HG02763 (cell line): ENCODE data around the gene NRP2.

ENCODE experiments used
- ATAC-seq: cut with Tn5 transposase; IDR thresholded peaks from one replicate; pipeline ENCODE4 v1.9.1; 2021; ENCODE audit warnings: mild to moderate bottlenecking, moderate library complexity; ENCODE audit not compliant: unreplicated experiment

The NRP2 gene

DNA sequence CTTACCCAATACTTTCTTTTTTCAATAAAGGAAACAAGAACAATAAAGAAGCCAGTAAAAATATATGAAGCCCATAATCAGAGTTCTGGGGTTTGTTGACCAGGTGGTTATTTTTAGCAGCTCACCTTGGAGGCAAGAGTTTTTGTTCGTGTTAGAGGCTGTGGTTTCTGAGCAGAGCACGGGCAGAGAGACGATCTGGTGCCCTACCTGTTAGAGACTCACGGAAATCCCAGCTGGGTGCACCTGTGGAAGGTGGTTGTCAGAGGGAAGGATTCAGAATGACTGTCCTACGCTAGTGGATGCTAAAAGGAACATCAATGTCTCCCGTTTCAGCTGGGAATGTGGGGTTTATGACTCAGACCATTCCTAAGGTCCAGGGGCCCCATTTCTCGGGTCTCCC lies 87.6 kb downstream of the NRP2 start:
- ATAC-seq: no peak

- no peak for ATAC-seq
Measured at GRCh38 chr2:205770577-205770976, 88.3 kb downstream of the NRP2 start.

DNA sequence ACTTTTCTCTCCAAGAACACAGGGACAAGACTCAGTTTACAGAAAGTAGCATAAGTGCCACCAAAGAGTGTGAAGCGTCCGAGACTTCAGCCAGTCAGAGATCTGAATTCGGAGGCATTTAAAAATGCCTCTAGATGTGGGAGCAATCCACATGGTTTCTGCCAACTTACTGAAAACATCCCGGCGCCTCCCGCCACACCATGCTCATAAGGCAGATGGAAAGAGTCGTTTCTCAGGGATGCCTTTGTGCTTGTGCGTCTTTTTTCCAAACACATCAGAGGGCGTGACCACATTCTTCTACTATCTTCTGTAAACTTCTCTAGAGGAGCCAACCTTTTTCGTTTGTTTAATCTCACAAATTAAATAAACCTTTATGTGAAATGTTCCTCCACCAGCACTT lies 88.7 kb downstream of the NRP2 start:
- no peak for ATAC-seq

DNA sequence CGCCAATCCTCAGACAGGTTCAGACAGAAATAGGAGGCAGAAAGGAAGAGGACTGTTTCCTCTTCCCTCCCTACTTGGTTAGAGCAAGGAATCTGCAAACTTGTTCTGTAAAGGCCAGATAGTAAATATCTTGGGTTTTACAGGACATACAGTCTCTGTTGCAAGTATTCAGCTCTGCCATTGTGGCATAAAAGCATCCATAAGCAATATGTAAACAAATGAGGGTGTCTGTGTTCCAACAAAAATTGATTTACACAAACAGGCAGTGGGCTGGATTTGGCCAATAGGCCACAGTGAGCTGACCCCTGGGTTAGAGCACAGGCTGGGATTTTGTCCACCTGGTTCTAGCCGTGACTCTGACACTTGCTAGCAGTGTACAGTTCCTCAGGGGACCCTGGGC lies 89.4 kb downstream of the NRP2 start:
- ATAC-seq: no peak

DNA sequence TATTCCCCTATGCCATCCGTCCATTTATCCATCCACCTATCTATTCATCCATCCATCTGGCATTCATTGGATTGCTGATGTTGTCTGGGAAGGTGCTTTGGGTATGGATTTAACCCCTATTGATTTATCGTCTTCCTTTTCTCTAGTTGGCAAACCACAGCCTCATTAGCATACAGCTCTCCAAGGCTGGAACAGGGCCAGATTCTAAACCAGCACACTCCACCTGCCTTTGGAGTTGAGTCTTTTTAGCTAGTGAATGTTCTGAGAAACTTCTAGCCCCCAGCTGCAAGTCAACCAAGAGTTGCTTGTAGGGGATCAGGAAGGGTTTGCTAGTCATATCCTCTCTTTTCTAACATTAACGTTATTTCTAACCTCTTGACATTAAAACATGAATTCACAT lies 90.7 kb downstream of the NRP2 start:
- no peak for ATAC-seq

- no peak for ATAC-seq
Measured at GRCh38 chr2:205773989-205774388, 91.7 kb downstream of the NRP2 start.

- ATAC-seq: no peak
Measured at GRCh38 chr2:205775097-205775877, 93.0 kb downstream of the NRP2 start.

- no peak for ATAC-seq
Measured at GRCh38 chr2:205776139-205776538, 93.8 kb downstream of the NRP2 start.

GRCh38 chr2:205776720-205777119 lies 94.4 kb downstream of the NRP2 start:
- no peak for ATAC-seq

- ATAC-seq: no peak
Measured at GRCh38 chr2:205778356-205778755, 96.1 kb downstream of the NRP2 start.

- ATAC-seq: no peak
Measured at GRCh38 chr2:205780645-205781044, 98.3 kb downstream of the NRP2 start.

DNA sequence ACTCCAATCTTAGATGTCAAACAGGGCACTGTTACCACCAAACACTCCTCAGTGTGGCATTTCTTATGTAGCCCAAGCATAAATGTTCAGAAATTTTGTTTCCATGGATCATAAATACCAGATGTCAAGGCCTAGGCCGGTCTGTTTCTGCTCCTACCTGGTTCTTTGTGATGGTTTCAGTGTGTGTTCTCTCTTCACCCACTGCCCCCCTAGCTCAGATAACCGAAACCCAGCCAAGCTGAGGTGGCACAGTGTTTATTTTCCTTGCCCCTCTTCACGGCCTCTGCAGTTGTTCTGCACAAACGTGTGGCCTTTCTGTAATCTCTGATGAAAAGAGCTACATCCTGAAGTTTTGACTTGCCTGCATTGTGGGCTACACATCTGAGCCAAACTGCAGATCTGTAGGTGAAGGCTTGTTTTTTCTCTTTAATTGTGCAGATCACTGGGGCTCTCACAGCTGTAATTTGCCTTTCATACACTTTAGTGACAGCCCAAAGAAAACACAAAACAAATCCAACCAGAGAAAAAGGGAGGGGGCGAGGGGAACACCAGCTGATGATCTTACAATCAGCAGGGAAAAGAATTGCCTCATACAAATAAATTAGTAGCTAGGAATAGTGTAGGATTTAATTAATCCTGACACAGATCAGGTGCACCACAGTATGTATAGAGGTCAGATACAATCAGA lies 99.1 kb downstream of the NRP2 start:
- ATAC-seq: no peak

GRCh38 chr2:205782941-205783340 lies 100.6 kb downstream of the NRP2 start:
- ATAC-seq: no peak

- no peak for ATAC-seq
Measured at GRCh38 chr2:205783872-205784499, 101.7 kb downstream of the NRP2 start.

DNA sequence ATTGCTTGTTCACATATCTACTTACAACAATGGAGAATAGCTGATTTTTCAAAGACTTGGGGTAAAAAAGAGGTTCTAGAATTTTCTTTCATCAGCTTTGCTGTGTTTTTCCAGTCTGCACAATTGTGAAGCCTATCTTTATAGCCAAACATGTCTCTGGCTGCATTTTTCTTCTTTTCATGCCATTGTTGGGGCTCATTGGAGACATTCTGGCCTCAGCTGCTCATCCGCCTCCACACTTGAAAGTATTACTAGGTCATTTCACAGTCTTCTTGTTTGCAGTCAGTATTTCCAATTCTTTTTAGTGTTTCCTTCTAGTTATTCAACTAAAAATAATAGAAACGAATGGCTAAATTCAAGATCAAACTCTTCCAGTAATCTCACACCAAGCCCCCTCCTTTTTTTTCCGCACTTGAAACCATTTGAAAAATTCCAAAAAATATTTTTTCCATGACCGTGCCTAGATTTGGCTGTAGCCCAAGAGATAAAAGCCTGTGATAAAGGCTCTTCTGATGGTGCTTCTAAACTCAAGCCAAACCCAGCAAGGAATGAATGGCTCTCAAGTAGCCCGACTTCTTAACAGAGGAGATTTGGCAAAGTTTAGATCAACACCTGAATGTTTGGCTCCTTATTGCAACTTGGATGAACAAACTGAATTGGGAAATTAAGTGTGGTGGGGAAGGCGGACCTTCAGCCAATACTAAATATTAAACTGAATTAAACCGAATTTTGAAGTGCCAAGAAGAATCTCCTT lies 103.4 kb downstream of the NRP2 start:
- ATAC-seq: no peak

DNA sequence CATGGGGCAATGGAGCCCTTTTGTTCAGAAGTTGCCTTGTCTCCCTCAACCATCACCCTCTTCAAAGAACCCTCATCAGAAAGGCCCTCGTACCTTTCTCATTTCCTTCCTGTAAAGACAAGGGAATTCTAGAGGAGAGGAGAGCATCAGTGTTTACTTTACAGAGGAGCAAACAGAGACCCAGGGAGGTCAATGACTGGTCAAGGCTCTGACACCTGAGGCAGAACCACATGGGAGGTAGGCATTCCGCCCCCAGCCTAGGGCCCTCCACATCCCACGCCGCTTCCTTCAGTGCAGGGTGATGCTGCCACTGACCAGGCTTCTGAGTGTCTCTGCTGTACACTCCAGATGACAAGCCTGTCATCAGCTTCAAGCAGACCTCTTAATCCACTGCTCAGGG lies 104.7 kb downstream of the NRP2 start:
- ATAC-seq: no peak

DNA sequence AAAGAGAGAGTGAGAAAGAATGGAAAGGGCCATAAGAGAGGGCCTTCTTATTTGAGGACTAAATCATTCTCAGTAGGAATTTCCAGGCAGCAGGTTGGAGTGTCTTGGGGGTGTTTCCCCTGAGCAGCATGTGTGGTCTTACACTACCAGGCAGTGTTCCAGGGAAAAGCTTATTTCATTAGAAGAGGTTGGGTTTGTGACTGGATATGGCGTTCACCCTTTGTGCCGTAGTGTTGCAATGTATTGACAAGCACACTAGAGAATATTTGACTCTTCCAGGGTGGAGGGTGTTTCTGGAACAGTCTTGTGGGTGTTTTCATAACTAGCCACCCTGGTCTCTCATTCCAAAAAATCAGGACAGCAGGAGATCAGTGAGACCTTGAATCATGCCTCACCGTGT lies 105.5 kb downstream of the NRP2 start:
- ATAC-seq: no peak

GRCh38 chr2:205789906-205790305 lies 107.6 kb downstream of the NRP2 start:
- no peak for ATAC-seq

DNA sequence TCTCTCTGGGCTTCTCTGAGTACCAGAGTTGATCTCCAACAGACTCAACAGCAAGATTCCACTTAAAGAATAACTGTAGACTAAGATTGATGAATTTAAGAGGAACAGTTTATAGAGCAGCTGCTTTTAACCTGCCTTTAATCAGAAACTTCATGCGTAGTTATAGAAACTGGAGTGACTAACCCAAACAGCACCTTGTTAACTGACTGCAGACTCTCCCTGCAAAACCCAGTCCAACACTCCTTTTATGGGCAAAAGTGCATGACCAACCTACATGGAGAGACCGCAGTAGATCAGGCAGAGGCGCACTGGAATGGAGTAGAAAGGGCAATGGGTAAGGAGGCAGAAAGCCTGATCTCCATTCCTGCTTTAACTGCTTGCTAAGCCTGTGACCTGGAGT lies 110.6 kb downstream of the NRP2 start:
- no peak for ATAC-seq

DNA sequence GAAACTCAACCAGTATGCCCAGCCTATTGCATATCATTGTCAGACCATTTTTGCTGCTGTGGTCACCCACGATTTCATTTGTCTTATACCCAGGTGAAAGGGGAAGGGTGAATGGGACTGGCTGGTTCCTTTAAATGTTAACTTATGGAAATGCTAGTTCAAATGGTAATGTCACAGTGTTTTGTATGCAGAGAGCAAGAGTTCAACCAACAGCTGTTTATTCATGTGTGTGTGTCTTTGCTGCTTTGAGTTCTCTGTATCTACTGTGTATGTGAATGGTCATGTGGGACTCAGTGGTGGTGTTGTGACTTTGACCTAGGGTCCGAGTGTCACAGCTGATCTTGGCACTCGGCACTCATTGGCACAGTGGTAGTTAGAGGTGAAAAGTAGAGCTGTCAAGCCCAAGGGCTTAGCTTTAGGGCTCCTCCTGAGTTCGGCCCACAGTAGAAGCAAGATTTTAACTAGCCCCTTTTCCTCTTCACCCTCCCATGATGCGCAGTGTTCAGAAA lies 114.6 kb downstream of the NRP2 start:
- no peak for ATAC-seq

DNA sequence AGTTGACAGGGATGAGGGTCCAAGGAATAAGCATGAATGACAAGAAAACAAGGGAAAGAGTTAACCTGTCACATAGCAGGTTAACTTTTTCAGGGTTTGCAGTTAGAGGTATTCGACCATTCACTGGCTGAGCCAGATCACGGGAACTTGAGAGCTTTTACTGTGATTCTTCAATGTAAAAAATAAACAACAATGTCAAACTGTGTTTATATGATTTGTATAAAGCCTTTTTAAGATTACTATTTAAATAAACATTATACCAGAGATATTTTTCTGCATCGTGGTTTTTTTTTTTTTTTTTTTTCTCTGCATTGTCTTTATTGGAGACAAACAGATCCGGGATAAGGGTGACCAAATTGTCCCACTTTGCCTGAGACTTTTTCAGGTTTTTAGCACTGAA lies 115.6 kb downstream of the NRP2 start:
- no peak for ATAC-seq
